CD14-positive monocyte (primary cell): Measurements from ENCODE around the gene GRIK4. TPM values are rescaled to one million over a fixed set of nuclear protein-coding genes. Genes with fewer than 3 reads are reported as not detected.
A peak's percentile ranks its signal among the peaks of the same experiment; 100 is the strongest.

Experiments
- DNase-seq, 3 donors: peaks; one replicate each; pipeline ENCODE4 v3.0.0-alpha.2; 2011 to 2022
- H2AFZ ChIP-seq: 2 replicates; pipeline ENCODE4 v1.6.0; 2012; ENCODE audit warnings: mild to moderate bottlenecking, low read depth, low read length, inconsistent platforms; ENCODE audit not compliant: insufficient read depth, poor library complexity, severe bottlenecking
- H3K27ac ChIP-seq, 2 donors: 1 replicate in 1 of 2; 2 replicates in 1 of 2; pipeline ENCODE4 v1.5.1; 2012 to 2013; ENCODE audit warnings: low read length in 2 of 2, control low read depth in 1 of 2, inconsistent platforms in 1 of 2, low read depth in 1 of 2, mild to moderate bottlenecking in 1 of 2
- H3K27me3 ChIP-seq, 2 donors: one replicate each; pipeline versions ENCODE4 v1.6.0 to v1.6.1; 2011 to 2013; ENCODE audit warnings: low read length in 2 of 2; ENCODE audit not compliant: control insufficient read depth in 2 of 2, insufficient read depth in 2 of 2
- H3K36me3 ChIP-seq, 2 donors: replicated peaks in 1 of 2; 1 replicate in 1 of 2; 2 replicates in 1 of 2; pipeline versions ENCODE4 v1.5.1 to v1.6.1; 2012 to 2013; ENCODE audit warnings: low read length in 2 of 2, control low read depth in 1 of 2, inconsistent platforms in 1 of 2, mild to moderate bottlenecking in 1 of 2; ENCODE audit not compliant: insufficient read depth in 2 of 2, control insufficient read depth in 1 of 2
- H3K4me1 ChIP-seq, 2 donors: 1 replicate in 1 of 2; 2 replicates in 1 of 2; pipeline versions ENCODE4 v1.5.1 to v1.6.1; 2012 to 2013; ENCODE audit warnings: low read length in 2 of 2, control low read depth in 1 of 2, inconsistent platforms in 1 of 2, mild to moderate bottlenecking in 1 of 2, moderate library complexity in 1 of 2; ENCODE audit not compliant: insufficient read depth in 2 of 2, control insufficient read depth in 1 of 2
- H3K4me2 ChIP-seq: replicated peaks from 2 replicates; pipeline ENCODE3; 2012; ENCODE audit warnings: low read length, moderate library complexity, mild to moderate bottlenecking; ENCODE audit not compliant: poor library complexity, severe bottlenecking; ENCODE audit errors: extremely low read depth
- H3K4me3 ChIP-seq, 3 experiments: fragments of 200-600 bp in 1 of 3; sonication (generic) in 1 of 3; replicated peaks in 1 of 3; 1 replicate in 2 of 3; 2 replicates in 1 of 3; pipeline ENCODE4 v1.5.1; 2011 to 2013; ENCODE audit warnings: low read length in 3 of 3, mild to moderate bottlenecking in 3 of 3, control low read depth in 2 of 3, low read depth in 2 of 3, inconsistent platforms in 1 of 3, moderate library complexity in 1 of 3
- H3K79me2 ChIP-seq: 2 replicates; pipeline ENCODE4 v1.6.0; 2012; ENCODE audit warnings: mild to moderate bottlenecking, control low read depth, inconsistent platforms, low read length, moderate library complexity; ENCODE audit not compliant: insufficient read depth
- H3K9ac ChIP-seq: 2 replicates; pipeline ENCODE4 v1.6.0; 2017; ENCODE audit warnings: low read length, mild to moderate bottlenecking; ENCODE audit not compliant: insufficient read depth, poor library complexity, severe bottlenecking
- H3K9me3 ChIP-seq, 2 donors: replicated peaks in 1 of 2; 1 replicate in 1 of 2; 2 replicates in 1 of 2; pipeline versions ENCODE4 v1.5.1 to v1.6.1; 2012 to 2013; ENCODE audit warnings: low read length in 2 of 2, control low read depth in 1 of 2; ENCODE audit not compliant: control insufficient read depth in 1 of 2, insufficient read depth in 1 of 2
- H4K20me1 ChIP-seq: 2 replicates; pipeline ENCODE4 v1.6.0; 2012; ENCODE audit warnings: mild to moderate bottlenecking, low read length, control low read depth, moderate library complexity; ENCODE audit not compliant: insufficient read depth
- H3K27ac Mint-ChIP-seq, 7 donors: one replicate each; pipeline ENCODE4 v1.8.0; 2020; ENCODE audit warnings: mild to moderate bottlenecking in 7 of 7, mixed read lengths in 7 of 7, moderate library complexity in 6 of 7, inconsistent platforms in 2 of 7
- H3K27me3 Mint-ChIP-seq, 3 donors: one replicate each; pipeline ENCODE4 v1.8.0; 2021 to 2022; ENCODE audit warnings: low read depth in 3 of 3, mild to moderate bottlenecking in 3 of 3, mixed read lengths in 3 of 3, moderate library complexity in 3 of 3, inconsistent platforms in 1 of 3
- H3K36me3 Mint-ChIP-seq, 2 donors: one replicate each; pipeline ENCODE4 v1.8.0; 2020; ENCODE audit warnings: mixed read lengths in 2 of 2, inconsistent platforms in 1 of 2, mild to moderate bottlenecking in 1 of 2
- H3K4me1 Mint-ChIP-seq: one replicate; pipeline ENCODE4 v1.8.0; 2020; ENCODE audit warnings: mild to moderate bottlenecking, mixed read lengths
- H3K4me3 Mint-ChIP-seq, 2 donors: one replicate each; pipeline ENCODE4 v1.8.0; 2020; ENCODE audit warnings: mild to moderate bottlenecking in 2 of 2, mixed read lengths in 2 of 2, moderate library complexity in 1 of 2
- H3K9me3 Mint-ChIP-seq, 7 donors: one replicate each; pipeline ENCODE4 v1.8.0; 2020 to 2022; ENCODE audit warnings: mixed read lengths in 7 of 7, mild to moderate bottlenecking in 6 of 7, moderate library complexity in 6 of 7, inconsistent platforms in 2 of 7
- CTCF ChIP-seq: fragments of 200-600 bp; IDR thresholded peaks from one replicate; pipeline ENCODE4 v1.8.0; 2022; ENCODE audit warnings: antibody characterized with exemption, mild to moderate bottlenecking
- WGBS: methylation state at CpG from one replicate; pipeline ENCODE4 v1.1.5; 2013; ENCODE audit warnings: missing lambda C conversion rate; ENCODE audit not compliant: insufficient coverage; 5-methylcytosine and 5-hydroxymethylcytosine counted together
- intact Hi-C, 2 donors: fragments of 100-400 bp; cut with micrococcal nuclease; formaldehyde crosslinking; loops; one replicate each; pipeline versions ENCODE4 v1.15.0 to v1.15.1; 2023
- polyA plus RNA-seq, 3 donors: library from polyadenylated mRNA; depleted of rRNA in 1 of 3; unstranded in 2 of 3; stranded (reverse) in 1 of 3; fragments of 300-500 nt in 2 of 3; fragments of >200 nt in 1 of 3; fragmentation: Illumina TruSeq in 2 of 3; gene quantifications; 1 replicate in 2 of 3; 2 replicates in 1 of 3; pipeline ENCODE4 v1.2.3, GENCODE V29; 2012 to 2021

Gene GRIK4
- polyA plus RNA-seq, 3 donors = not detected

- peaks cover 0 to 1% (median 0%) of the 10 kb centered on the region in 7 donors for H3K9me3 Mint-ChIP-seq
- Histone ChIP-seq H4K20me1 (no peaks in the 10 kb centered on the region), H3K79me2 (no peaks in the 10 kb centered on the region), H3K9ac (no peak overlapping the region), H2AFZ (no peak overlapping the region), H3K4me3 (no peak overlapping the region), H3K27ac (no peak overlapping the region), H3K4me2 (no peak overlapping the region), H3K9me3 (no peaks in the 10 kb centered on the region), H3K27me3 (no peaks in the 10 kb centered on the region), H3K36me3 (no peaks in the 10 kb centered on the region), H3K4me1 (no peaks in the 10 kb centered on the region)
- DNase-seq = no peak
- peaks cover 5 to 12% (median 7%) of the 10 kb centered on the region in 3 donors for H3K27me3 Mint-ChIP-seq
- 83% methylated on average over 5 of the region's 5 CpGs for WGBS
- intact Hi-C loops = no loop called here
- H3K4me3 Mint-ChIP-seq = no peak overlapping the region
- TF ChIP-seq CTCF = no peak
- H3K4me1 Mint-ChIP-seq = no peaks in the 10 kb centered on the region
- no peak overlapping the region for H3K27ac Mint-ChIP-seq
- H3K36me3 Mint-ChIP-seq = no peaks in the 10 kb centered on the region
Measured at GRCh38 chr11:120919566-120919965, 408.0 kb downstream of the GRIK4 start.

GRCh38 chr11:120923866-120924508 lies 412.4 kb downstream of the GRIK4 start:
- Histone ChIP-seq H3K4me2 (no peak overlapping the region), H4K20me1 (no peaks in the 10 kb centered on the region), H3K79me2 (no peaks in the 10 kb centered on the region), H3K9ac (no peak overlapping the region), H2AFZ (no peak overlapping the region), H3K27me3 (no peaks in the 10 kb centered on the region), H3K27ac (no peak overlapping the region), H3K4me3 (no peak overlapping the region), H3K36me3 (no peaks in the 10 kb centered on the region), H3K9me3 (no peaks in the 10 kb centered on the region), H3K4me1 (no peaks in the 10 kb centered on the region)
- Mint-ChIP-seq H3K9me3 (peaks cover 0 to 1% (median 0%) of the 10 kb centered on the region in 7 donors), H3K4me1 (no peaks in the 10 kb centered on the region), H3K27me3 (peaks cover 4 to 6% (median 6%) of the 10 kb centered on the region in 3 donors), H3K36me3 (no peaks in the 10 kb centered on the region), H3K27ac (peak overlapping the region in 1 of 7 donors; percentile 40), H3K4me3 (no peak overlapping the region)
- WGBS = 100% methylated on average over 1 of the region's 9 CpGs
- intact Hi-C loops = no loop called here
- TF ChIP-seq CTCF = no peak
- no peak for DNase-seq
